Measurements from ENCODE around the gene SEC16A. TPM values are rescaled to one million over a fixed set of nuclear protein-coding genes. Genes with fewer than 3 reads are reported as not detected.

SEC16A gene
- total RNA-seq, 2 donors from 2014 or later = 42.2 to 47.9 TPM

GRCh38 chr9:136397643-136398042 lies 85.2 kb downstream of the SEC16A start:
- intact Hi-C loops (cut with DNase I) = no loop called here
- DNase-seq (ENCODE audit: low spot score) = no peak

- DNase-seq (ENCODE audit: low spot score) = no peak
- intact Hi-C loops (cut with DNase I) = no loop called here
These were observed 86.7 kb downstream of the SEC16A start for GRCh38 chr9:136396219-136396515.

- DNase-seq (ENCODE audit: low spot score) = no peak
- intact Hi-C loops (cut with DNase I) = no loop called here
These were observed 87.3 kb downstream of the SEC16A start for GRCh38 chr9:136395345-136396218.

- DNase-seq (ENCODE audit: low spot score) = no peak
- intact Hi-C loops (cut with DNase I) = no loop called here
These were observed 87.9 kb downstream of the SEC16A start for GRCh38 chr9:136395020-136395340.

- intact Hi-C loops (cut with DNase I) = no loop called here
- DNase-seq (ENCODE audit: low spot score) = no peak
These were observed 88.4 kb downstream of the SEC16A start for GRCh38 chr9:136394312-136395019.

GRCh38 chr9:136393531-136393930 lies 89.3 kb downstream of the SEC16A start:
- no peak for DNase-seq (ENCODE audit: low spot score)
- intact Hi-C loops (cut with DNase I) = no loop called here

- no peak for DNase-seq (ENCODE audit: low spot score)
- intact Hi-C loops (cut with DNase I) = no loop called here
These were observed 90.0 kb downstream of the SEC16A start for GRCh38 chr9:136392538-136393449.

- intact Hi-C loops (cut with DNase I) = no loop called here
- DNase-seq (ENCODE audit: low spot score) = no peak
These were observed 90.9 kb downstream of the SEC16A start for GRCh38 chr9:136391737-136392537.

Small RNA genes lying within 50 kb of the gene (microRNA-seq; reads per million reads assigned to microRNA genes)
- 0 reads per million in 2 donors for gene MIR4673 (ENCODE audit: borderline microRNAs expressed in 2 of 2)

Other genes starting within 250 kb of the SEC16A start
- 1 to 10 TPM; 5.8 to 6.6 TPM for gene QSOX2, start 237.2 kb downstream of the SEC16A start, total RNA-seq
- gene CCDC187, start 178.9 kb downstream of the SEC16A start, total RNA-seq = not detected
- 10 to 100 TPM; 13.8 to 17.0 TPM for gene GPSM1, start 155.5 kb downstream of the SEC16A start, total RNA-seq
- 10 to 100 TPM; 19.9 to 23.6 TPM for gene DNLZ, start 119.3 kb downstream of the SEC16A start, total RNA-seq
- 1 to 10 TPM; 3.1 to 3.9 TPM for gene CARD9, start 109.4 kb downstream of the SEC16A start, total RNA-seq
- 1 to 10 TPM; 4.7 to 4.9 TPM for gene SNAPC4, start 82.9 kb downstream of the SEC16A start, total RNA-seq
- 10 to 100 TPM; 28.7 to 29.3 TPM for gene ENTR1, start 72.4 kb downstream of the SEC16A start, total RNA-seq
- 10 to 100 TPM; 30.8 to 31.2 TPM for gene PMPCA, start 72.4 kb downstream of the SEC16A start, total RNA-seq
- gene INPP5E, start 43.2 kb downstream of the SEC16A start, total RNA-seq = 1 to 10 TPM; 8.7 TPM
- 10 to 100 TPM; 35.5 to 40.4 TPM for gene NOTCH1, start 63.0 kb upstream of the SEC16A start, total RNA-seq
- gene EGFL7, start 179.9 kb upstream of the SEC16A start, total RNA-seq = 100 to 1,000 TPM in 1 of 2 donors, 10 to 100 TPM in 1; 91.4 to 118 TPM
- 10 to 100 TPM; 27.1 to 28.8 TPM for gene AGPAT2, start 204.4 kb upstream of the SEC16A start, total RNA-seq
- 1 to 10 TPM; 7.1 to 8.3 TPM for gene DIPK1B, start 229.5 kb upstream of the SEC16A start, total RNA-seq

All from posterior vena cava (tissue), 2 donors.